ENCODE data around the gene GEMIN8.

DNA sequence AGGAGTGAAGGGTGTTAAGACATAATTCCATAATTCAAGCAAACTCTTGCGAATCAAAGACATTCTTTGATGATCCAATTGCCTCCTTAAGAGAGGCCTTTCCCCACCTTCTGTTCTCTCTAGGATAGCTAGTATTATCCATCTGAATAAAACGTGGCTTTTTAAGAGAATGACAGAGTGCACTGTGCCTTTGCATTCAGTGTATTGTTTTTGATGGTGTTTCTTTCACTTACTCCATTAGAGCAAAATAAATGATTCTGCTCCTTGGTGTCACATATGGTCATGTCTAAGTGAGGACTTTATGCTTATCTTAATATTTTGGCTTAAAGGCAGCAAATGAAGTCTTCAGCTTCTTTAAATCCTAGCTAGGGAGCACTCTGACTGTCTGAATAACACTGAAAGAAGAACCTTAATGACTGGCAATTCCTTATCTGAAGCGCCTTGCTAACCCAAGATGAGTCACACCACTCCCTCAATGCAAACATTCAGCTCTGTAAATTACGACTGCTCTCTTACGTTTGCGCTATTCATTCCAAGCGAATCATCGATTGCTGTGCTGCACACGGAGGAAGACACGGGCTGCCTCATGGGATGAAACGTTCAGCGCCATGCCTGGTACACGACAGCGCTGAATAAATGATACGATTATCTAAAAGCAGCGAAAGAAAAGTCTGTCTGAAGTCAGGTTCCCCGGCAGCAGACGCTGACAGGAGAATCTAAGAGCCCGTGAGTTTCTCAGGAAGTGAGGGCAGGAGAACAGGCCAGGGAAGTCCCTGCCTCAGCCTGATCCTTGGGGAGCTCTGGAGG lies 35.1 kb upstream of the GEMIN8 start:
- TF ChIP-seq, protein P1, sequence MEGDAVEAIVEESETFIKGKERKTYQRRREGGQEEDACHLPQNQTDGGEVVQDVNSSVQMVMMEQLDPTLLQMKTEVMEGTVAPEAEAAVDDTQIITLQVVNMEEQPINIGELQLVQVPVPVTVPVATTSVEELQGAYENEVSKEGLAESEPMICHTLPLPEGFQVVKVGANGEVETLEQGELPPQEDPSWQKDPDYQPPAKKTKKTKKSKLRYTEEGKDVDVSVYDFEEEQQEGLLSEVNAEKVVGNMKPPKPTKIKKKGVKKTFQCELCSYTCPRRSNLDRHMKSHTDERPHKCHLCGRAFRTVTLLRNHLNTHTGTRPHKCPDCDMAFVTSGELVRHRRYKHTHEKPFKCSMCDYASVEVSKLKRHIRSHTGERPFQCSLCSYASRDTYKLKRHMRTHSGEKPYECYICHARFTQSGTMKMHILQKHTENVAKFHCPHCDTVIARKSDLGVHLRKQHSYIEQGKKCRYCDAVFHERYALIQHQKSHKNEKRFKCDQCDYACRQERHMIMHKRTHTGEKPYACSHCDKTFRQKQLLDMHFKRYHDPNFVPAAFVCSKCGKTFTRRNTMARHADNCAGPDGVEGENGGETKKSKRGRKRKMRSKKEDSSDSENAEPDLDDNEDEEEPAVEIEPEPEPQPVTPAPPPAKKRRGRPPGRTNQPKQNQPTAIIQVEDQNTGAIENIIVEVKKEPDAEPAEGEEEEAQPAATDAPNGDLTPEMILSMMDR (IDR thresholded peaks at IDR 0.05) = no peak
- no peak for TF ChIP-seq POLR2A (IDR thresholded peaks at IDR 0.05)

Measured in Peyer's patch (tissue), 4 donors.